ENCODE results near the gene MACF1. TPM values are rescaled to one million over a fixed set of nuclear protein-coding genes. Genes with fewer than 3 reads are reported as not detected.

The MACF1 gene
- total RNA-seq = 393 TPM

DNA sequence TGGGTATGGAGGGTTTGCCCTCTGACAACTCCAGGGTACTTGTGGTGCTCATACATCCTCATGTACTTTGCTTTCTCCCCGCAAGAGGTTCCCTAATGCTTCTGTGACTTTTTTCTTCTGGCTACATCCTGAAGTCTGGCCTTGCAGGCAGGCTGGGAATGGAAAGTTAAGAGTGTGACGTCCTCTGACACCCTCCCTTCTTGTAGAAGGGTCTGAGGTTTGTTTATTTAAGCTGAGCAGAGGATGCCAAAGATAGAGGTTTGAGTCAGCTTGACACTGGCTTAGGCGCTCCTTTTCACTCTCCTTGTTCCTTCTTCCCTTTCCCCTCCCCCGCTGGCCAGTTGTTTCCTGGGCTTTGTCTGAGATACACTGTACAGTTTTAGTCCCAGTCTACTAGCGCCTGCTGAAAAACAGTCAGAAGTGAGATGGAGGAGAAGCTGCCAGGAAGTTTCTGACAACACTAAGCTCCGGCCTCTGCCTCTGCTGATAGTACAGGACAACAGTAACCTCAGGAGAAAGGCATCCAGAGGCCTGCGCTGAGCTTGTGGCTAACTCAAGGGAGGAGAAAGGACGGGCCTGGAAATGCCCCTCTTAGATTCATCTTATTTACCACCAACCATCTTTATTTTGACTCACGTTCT is at the start of gene MACF1:
Gene MACF1 (plus strand): TSS at position 255 of the 641 bp plus-strand sequence. CDS start 328 bp downstream, at position 583.

DNA sequence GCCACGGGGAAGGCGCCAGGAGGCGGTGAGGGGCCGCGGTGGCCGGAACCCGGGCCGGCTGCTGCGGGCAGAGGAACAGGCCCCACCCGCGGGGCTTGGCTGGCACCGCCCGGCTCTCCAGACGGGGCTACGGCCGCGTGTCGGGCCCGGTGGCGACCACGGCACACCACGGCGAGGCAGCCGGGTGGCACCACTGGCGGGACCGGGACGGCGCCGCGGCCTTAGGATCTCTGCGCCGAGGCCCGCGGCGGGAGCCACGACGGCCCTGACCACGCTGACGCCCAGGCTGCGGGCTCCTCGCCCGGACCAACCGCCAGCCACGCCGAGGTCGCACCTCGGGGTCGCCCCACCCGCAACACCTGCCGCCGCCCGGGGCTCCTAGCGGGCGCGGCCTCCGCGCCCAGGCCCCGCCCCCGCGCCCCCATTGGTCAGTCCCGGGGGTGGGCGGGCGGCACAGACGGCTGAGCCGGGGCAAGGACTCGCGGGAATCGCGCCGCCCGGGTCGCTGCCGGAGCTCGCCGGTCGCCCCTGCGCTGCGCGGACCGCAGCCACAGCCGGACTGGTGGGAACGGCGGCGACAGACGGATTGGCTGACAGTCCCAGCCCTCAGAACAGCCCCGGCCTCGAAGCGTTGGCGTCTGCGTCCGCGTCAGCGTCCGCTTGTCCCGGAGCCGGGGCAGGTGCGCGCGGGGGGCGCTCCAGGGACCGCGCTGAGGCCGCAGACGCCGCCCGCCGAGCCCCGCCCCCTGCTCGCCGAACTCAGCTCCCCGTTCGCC is 286.8 kb downstream of the MACF1 start, which contains the start of gene BMP8A:
Gene BMP8A (plus strand): TSS at position 491 of the 776 bp plus-strand sequence. CDS start 356 bp downstream, outside the sequence.

Other genes with a start within 250 kb of the MACF1 start
- gene AKIRIN1, start 213.4 kb upstream of the MACF1 start, total RNA-seq = 82.6 TPM
- gene NDUFS5, start 178.3 kb upstream of the MACF1 start, total RNA-seq = 296 TPM

Measured in diencephalon (tissue), 1 donor.